Fibroblast of the aortic adventitia (primary cell): ENCODE measurements around the gene CYGB. TPM values are rescaled to one million over a fixed set of nuclear protein-coding genes. Genes with fewer than 3 reads are reported as not detected.

Source experiments
- DNase-seq: peaks from one replicate; pipeline ENCODE4 v3.0.0-alpha.2; 2010; ENCODE audit warnings: low read depth
- H3K4me3 ChIP-seq: 2 replicates; pipeline ENCODE4 v1.5.1; 2011; ENCODE audit warnings: low read depth, mild to moderate bottlenecking, control low read depth, low read length, moderate library complexity
- total RNA-seq: library from RNA; depleted of rRNA; stranded (reverse); fragments of >200 nt; gene quantifications from 2 replicates; pipeline ENCODE4 v1.2.3, GENCODE V29; 2012; ENCODE audit warnings: low replicate concordance
- TF ChIP-seq, protein P1 (sequence below): IDR thresholded peaks from 2 replicates; pipeline ENCODE4 v1.5.1; 2011; ENCODE audit warnings: mild to moderate bottlenecking, low read length, control low read depth, inconsistent platforms; ENCODE audit not compliant: insufficient read depth

CYGB gene
- total RNA-seq, 1 donor, result 35.2 TPM

DNA sequence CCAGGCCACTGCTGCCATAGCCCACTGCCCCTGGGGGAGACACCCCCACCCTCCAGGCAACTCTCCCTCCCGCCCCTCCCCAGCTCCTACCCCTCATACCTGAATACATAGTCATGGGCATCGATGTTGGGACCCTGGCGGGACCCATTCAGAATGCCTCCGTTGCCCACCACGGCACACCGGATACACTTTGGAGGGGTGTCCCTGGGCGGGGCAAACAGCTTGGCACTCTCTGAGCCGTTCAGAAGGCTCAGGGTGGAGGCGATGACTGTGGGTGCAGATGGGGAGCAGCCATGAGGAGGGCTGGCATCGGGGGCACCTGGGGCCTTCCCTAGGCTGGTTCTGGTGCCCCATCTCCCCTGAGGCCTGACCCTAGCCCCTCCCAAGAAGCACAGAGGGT lies 35.6 kb upstream of the CYGB start:
- H3K4me3 ChIP-seq, result no peak overlapping the region
- TF ChIP-seq, protein P1, sequence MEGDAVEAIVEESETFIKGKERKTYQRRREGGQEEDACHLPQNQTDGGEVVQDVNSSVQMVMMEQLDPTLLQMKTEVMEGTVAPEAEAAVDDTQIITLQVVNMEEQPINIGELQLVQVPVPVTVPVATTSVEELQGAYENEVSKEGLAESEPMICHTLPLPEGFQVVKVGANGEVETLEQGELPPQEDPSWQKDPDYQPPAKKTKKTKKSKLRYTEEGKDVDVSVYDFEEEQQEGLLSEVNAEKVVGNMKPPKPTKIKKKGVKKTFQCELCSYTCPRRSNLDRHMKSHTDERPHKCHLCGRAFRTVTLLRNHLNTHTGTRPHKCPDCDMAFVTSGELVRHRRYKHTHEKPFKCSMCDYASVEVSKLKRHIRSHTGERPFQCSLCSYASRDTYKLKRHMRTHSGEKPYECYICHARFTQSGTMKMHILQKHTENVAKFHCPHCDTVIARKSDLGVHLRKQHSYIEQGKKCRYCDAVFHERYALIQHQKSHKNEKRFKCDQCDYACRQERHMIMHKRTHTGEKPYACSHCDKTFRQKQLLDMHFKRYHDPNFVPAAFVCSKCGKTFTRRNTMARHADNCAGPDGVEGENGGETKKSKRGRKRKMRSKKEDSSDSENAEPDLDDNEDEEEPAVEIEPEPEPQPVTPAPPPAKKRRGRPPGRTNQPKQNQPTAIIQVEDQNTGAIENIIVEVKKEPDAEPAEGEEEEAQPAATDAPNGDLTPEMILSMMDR, result no peak
- DNase-seq, result no peak

DNA sequence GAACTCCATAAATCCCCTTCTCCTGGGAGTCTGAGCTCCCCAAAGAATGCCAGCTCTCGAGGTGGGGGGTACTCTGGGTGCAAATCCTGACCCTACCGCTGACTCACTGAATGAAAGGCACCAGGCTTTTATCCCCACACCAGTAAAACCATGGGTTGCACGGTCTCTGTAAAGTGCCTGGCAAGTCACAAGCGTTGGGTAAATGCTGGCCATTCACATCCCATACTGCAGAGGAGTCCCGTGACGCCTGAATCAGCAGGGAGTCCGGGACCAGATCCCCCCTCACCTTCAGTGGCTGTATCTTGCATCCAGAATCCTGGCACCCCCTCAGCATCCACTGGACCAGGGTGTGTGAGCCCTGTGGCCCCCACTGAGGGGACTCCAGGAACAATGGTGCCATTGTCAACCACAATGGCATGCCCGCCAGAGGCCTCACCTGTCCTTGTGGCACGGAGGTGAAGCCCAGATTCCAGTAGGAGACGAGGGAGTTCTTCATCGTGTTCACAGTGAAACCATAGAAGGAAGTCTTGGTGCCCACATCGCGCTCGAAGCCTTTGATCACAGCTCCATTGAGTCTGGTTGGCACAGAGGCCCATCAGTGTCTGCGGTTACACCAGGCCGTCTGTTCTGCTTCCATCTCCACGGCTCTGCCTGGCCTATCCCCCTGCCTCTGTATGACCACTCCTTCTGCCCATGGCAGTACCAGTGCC lies 34.8 kb upstream of the CYGB start:
- H3K4me3 ChIP-seq, result no peak overlapping the region
- no peak for DNase-seq
- TF ChIP-seq, protein P1, result no peak

DNA sequence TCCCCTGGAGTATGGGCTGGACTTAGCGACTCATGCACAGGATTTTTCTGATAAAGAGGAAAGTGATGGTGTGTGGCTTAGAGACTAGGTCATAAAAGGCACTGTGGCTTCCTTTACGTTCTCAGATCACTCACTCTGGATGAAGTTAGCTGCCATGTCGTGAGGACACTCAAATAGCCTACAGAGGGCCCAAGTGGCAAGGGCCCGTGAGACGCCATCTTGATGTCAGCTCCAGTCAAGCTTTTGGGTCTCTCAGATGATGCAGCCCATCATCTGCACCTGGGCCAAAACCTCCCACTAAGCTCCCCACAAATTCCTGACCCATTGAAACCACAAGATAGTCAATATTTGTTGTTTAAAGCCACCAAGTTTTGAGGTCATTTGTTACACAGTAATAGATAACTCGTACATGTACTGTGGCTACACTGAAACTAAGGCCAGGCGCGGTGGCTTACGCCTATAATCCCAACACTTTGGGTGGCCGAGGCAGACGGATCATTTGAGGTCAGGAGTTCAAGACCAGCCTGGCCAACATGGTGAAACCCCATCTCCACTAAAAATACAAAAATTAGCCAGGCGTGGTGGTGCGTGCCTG lies 33.5 kb upstream of the CYGB start:
- DNase-seq, result no peak
- H3K4me3 ChIP-seq, result no peak overlapping the region
- TF ChIP-seq, protein P1, result no peak

DNA sequence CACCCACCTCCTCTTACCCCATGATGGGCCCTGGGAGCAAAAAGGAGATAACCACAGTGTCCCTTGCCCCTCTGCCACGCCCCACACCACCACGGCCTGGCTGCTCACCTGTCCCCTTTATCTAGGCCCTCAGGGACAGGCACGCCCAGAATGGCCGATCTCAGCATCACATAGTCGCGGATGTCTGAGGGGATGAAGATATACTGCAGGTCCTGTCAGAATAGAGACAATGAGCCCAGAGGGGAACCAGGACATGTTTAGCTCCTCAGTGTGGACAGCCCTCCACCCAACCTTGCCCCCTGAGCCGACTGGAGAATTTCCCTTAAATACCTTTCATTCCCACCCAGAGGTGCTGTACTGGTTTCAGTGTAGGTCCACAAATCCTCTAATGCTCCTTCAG lies 32.9 kb upstream of the CYGB start:
- H3K4me3 ChIP-seq, result no peak overlapping the region
- TF ChIP-seq, protein P1, result no peak
- no peak for DNase-seq

DNA sequence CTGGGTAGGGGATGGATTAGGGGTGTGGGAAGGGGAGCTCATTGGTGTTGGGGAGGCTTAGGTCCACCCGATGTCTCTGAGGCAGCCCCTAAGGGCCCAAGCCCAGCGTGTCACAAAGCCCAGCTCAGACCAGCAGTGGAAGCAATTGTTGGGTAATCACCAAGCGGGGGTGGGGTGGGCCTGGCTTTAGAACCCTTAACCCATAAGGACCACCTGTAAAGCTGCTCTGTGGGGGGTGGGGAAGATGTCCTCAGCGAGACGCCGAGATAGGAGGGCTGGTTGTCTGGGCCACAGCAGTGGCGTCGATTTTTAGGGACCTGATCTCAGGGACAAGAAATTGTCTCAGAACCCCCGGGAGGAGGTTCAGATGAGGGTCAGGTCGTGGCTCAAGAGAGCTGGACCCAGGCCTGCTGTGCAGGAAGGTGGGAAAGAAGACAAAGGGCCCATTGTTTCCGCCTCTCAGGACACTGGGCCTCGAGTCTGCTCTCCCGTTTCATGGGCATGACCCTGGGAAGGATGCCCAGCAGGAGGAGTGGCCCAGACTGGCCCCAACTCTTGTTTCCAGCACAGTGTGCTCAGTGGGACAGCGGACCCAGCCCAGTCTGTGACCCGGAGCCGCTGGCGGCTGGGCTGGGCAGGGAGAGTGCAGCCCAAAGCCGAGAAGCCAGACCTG lies 32.2 kb upstream of the CYGB start:
- TF ChIP-seq, protein P1, result no peak
- no peak overlapping the region for H3K4me3 ChIP-seq
- no peak for DNase-seq

DNA sequence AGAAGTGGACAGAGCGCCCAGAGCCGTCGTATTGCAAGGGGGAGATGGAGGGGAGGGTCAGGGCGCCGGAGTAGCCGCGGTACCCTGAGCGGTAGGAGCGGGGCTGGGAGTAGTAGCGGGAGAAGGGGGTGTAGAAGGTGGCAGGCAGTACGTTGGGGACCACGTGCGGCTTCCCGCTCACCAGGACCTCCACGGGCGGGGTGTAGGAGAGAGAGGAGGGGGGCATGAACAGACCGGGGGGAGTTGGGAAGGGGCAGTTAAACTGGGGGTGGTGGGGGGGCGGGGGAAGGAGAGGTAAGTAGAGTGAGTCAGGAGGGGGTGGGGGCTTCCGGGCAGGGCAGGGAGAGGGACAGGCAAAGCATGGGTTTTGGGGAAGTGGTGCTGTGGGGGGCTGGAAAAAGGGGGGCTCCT lies 31.3 kb upstream of the CYGB start:
- no peak for DNase-seq
- H3K4me3 ChIP-seq, result no peak overlapping the region
- TF ChIP-seq, protein P1, result no peak
